Lower leg skin (tissue), 4 donors: ENCODE results near the gene IMMP2L. TPM values are rescaled to one million over a fixed set of nuclear protein-coding genes. Genes with fewer than 3 reads are reported as not detected.

ENCODE experiments used
- DNase-seq, 2 donors: peaks; one replicate each; pipeline ENCODE4 v3.0.0-alpha.2; 2019; ENCODE audit warnings: low spot score in 2 of 2
- H3K4me3 ChIP-seq: fragments of 200-600 bp; sonication (generic); 2 replicates; pipeline ENCODE4 v1.5.1; 2017; ENCODE audit warnings: mild to moderate bottlenecking, low read depth; ENCODE audit not compliant: poor library complexity, severe bottlenecking
- POLR2A ChIP-seq, 2 donors: fragments of 450-650 bp; IDR thresholded peaks; one replicate each; pipeline ENCODE4 v1.6.1; 2016 to 2017; ENCODE audit warnings: antibody characterized with exemption in 2 of 2, mild to moderate bottlenecking in 1 of 2, moderate library complexity in 1 of 2
- WGBS, 2 donors: methylation state at CpG; one replicate each; pipeline ENCODE4 v1.1.5; 2018; 5-methylcytosine and 5-hydroxymethylcytosine counted together
- intact Hi-C: fragments of 100-400 bp; cut with DNase I; formaldehyde crosslinking; loops from one replicate; pipeline ENCODE4 v1.15.0; 2023; ENCODE audit warnings: low total_unique reads
- total RNA-seq, 4 donors: library from RNA; depleted of rRNA; stranded (reverse); fragments of >200 nt; gene quantifications; one replicate each; pipeline ENCODE4 v1.1.0, GENCODE V29; 2016
- TF ChIP-seq, protein P1 (sequence below), 3 donors: fragments of 450-650 bp; IDR thresholded peaks; one replicate each; pipeline ENCODE4 v1.5.1; 2016; ENCODE audit warnings: antibody characterized with exemption in 3 of 3, mild to moderate bottlenecking in 3 of 3, moderate library complexity in 2 of 3

The IMMP2L gene
- total RNA-seq, 4 donors from 2014 or later, result 13.6 to 16.8 (median 16.4) TPM

- intact Hi-C loops, result no loop called here
- TF ChIP-seq, protein P1, sequence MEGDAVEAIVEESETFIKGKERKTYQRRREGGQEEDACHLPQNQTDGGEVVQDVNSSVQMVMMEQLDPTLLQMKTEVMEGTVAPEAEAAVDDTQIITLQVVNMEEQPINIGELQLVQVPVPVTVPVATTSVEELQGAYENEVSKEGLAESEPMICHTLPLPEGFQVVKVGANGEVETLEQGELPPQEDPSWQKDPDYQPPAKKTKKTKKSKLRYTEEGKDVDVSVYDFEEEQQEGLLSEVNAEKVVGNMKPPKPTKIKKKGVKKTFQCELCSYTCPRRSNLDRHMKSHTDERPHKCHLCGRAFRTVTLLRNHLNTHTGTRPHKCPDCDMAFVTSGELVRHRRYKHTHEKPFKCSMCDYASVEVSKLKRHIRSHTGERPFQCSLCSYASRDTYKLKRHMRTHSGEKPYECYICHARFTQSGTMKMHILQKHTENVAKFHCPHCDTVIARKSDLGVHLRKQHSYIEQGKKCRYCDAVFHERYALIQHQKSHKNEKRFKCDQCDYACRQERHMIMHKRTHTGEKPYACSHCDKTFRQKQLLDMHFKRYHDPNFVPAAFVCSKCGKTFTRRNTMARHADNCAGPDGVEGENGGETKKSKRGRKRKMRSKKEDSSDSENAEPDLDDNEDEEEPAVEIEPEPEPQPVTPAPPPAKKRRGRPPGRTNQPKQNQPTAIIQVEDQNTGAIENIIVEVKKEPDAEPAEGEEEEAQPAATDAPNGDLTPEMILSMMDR (IDR thresholded peaks at IDR 0.05), result no peak
- TF ChIP-seq POLR2A (IDR thresholded peaks at IDR 0.05), result no peak
- WGBS, 2 donors, result 80 to 86% methylated on average over 3 of the region's 3 CpGs
- DNase-seq, result no peak
- no peak overlapping the region for H3K4me3 ChIP-seq
Measured at GRCh38 chr7:111383133-111383532, 179.2 kb downstream of the IMMP2L start.

DNA sequence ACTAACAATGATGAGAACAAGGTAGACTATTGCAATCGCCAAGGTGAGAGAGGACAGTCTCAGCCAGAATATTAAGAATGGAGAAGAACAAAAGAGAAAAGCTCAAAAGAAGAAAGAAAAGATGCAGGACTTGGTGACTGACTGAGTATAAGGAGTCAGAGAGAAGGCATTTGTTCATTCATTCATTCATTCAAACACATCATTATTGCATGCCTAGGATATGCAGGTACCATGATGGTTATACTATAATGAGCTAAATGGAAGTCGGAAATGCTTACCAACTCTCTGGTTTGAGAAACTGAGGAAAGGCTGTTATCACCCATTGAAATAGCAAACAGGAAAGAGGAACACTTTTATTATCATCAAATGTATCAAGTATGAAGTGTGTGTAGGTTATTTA is 180.7 kb downstream of the IMMP2L start:
- WGBS, 2 donors, result 99% methylated on average over 2 of the region's 2 CpGs

DNA sequence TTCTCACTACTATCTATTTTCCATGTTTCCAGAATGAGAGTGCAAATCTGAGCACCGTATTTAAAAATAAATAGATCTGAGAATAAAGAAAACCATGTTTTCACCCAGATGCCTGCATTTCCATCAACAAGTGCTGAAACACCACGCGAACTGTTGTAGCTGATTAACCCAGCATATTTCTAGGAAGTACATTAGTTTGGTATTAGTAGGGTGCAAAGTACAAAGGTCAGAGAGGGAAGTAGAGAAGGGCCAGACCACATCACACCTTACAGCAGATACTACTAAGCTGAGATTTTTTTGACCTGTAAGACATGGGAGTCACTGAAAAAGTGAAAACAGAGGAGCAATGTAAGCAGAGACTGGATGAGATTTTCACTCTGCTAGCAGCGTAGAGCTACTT is 181.3 kb downstream of the IMMP2L start:
- 90 to 94% methylated on average over 4 of the region's 4 CpGs for WGBS, 2 donors
- no peak for TF ChIP-seq POLR2A (IDR thresholded peaks at IDR 0.05)
- TF ChIP-seq, protein P1 (IDR thresholded peaks at IDR 0.05), result no peak
- no peak overlapping the region for H3K4me3 ChIP-seq
- no peak for DNase-seq
- intact Hi-C loops, result no loop called here

More for the DNA sequence above, 180.7 kb downstream of the IMMP2L start:
- no peak for DNase-seq
- H3K4me3 ChIP-seq, result no peak overlapping the region
- intact Hi-C loops, result no loop called here
- TF ChIP-seq, protein P1 (IDR thresholded peaks at IDR 0.05), result no peak
- TF ChIP-seq POLR2A (IDR thresholded peaks at IDR 0.05), result no peak

DNA sequence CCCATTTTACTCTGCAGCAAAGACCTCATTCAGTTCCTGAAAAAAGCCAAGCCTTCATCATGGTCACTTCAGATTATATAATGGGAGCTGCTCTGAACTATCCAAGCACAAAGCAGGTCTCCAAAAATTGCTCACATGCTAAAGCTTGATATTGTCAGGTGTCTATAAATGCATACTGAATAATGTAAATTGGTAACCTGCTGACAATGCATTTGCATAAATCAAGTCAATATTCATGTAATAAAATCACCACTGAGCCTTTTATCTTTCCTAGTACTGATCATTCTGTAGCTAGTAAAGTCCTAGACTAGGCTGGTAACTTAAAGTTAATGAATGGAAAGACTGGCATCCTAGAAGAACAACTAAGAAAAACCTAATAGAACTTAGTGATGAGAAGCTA is 188.3 kb downstream of the IMMP2L start:
- TF ChIP-seq POLR2A (IDR thresholded peaks at IDR 0.05), result no peak
- TF ChIP-seq, protein P1 (IDR thresholded peaks at IDR 0.05), result no peak
- H3K4me3 ChIP-seq, result no peak overlapping the region
- intact Hi-C loops, result no loop called here
- DNase-seq, result no peak

DNA sequence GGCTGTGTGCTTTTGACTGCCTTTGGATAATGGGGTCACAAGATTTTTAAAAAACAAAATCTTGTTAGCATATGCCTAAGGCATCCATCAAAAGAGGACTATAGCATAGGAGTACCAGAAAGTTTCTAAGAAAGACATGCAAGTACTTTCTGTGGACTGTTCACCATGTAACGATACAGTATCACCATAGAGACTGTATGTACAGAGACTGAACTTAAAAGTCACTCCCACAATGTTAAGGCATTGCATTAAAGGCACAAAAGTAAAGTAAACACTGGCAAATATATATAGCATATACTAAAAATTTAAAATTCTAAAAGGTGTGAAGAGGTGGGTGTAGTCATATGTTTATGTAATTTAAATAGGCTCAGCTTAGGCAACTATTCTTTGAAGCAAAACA is 190.9 kb downstream of the IMMP2L start:
- H3K4me3 ChIP-seq, result no peak overlapping the region
- 90 to 91% methylated on average over 1 of the region's 1 CpG for WGBS, 2 donors
- intact Hi-C loops, result no loop called here
- TF ChIP-seq, protein P1 (IDR thresholded peaks at IDR 0.05), result no peak
- no peak for TF ChIP-seq POLR2A (IDR thresholded peaks at IDR 0.05)
- DNase-seq, result no peak

GRCh38 chr7:111370002-111370401 is 192.3 kb downstream of the IMMP2L start:
- TF ChIP-seq, protein P1 (IDR thresholded peaks at IDR 0.05), result no peak
- no peak for TF ChIP-seq POLR2A (IDR thresholded peaks at IDR 0.05)
- no peak for DNase-seq
- intact Hi-C loops, result no loop called here
- WGBS, 2 donors, result 91 to 93% methylated on average over 1 of the region's 1 CpG
- H3K4me3 ChIP-seq, result no peak overlapping the region
